ENCODE data around the gene NLGN1.

DNA sequence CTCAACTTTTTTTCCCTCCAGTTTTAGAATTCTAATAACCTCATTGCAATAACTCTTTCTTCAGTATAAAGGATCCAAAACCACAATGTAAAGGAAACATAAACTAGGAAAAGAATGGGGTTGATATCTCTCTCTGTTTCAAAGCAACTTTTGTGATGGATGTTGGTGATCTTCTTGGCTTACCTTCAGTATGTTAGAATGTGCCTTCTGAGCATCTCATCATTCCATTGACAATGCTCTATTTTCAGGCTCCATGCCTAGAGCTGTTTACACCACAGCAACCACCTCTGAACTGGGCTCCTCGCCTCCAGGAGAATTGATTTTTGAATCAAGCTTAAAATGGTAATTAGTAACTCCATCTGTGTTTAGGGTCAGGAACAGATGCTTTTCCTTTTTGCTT, 6.6 kb downstream of the NLGN1 start:
- TF ChIP-seq, protein P1, sequence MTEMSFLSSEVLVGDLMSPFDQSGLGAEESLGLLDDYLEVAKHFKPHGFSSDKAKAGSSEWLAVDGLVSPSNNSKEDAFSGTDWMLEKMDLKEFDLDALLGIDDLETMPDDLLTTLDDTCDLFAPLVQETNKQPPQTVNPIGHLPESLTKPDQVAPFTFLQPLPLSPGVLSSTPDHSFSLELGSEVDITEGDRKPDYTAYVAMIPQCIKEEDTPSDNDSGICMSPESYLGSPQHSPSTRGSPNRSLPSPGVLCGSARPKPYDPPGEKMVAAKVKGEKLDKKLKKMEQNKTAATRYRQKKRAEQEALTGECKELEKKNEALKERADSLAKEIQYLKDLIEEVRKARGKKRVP (CRISPR knock-in tag; IDR thresholded peaks at IDR 0.05): no peak
- TF ChIP-seq, protein P2, sequence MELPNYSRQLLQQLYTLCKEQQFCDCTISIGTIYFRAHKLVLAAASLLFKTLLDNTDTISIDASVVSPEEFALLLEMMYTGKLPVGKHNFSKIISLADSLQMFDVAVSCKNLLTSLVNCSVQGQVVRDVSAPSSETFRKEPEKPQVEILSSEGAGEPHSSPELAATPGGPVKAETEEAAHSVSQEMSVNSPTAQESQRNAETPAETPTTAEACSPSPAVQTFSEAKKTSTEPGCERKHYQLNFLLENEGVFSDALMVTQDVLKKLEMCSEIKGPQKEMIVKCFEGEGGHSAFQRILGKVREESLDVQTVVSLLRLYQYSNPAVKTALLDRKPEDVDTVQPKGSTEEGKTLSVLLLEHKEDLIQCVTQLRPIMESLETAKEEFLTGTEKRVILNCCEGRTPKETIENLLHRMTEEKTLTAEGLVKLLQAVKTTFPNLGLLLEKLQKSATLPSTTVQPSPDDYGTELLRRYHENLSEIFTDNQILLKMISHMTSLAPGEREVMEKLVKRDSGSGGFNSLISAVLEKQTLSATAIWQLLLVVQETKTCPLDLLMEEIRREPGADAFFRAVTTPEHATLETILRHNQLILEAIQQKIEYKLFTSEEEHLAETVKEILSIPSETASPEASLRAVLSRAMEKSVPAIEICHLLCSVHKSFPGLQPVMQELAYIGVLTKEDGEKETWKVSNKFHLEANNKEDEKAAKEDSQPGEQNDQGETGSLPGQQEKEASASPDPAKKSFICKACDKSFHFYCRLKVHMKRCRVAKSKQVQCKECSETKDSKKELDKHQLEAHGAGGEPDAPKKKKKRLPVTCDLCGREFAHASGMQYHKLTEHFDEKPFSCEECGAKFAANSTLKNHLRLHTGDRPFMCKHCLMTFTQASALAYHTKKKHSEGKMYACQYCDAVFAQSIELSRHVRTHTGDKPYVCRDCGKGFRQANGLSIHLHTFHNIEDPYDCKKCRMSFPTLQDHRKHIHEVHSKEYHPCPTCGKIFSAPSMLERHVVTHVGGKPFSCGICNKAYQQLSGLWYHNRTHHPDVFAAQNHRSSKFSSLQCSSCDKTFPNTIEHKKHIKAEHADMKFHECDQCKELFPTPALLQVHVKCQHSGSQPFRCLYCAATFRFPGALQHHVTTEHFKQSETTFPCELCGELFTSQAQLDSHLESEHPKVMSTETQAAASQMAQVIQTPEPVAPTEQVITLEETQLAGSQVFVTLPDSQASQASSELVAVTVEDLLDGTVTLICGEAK (IDR thresholded peaks at IDR 0.05): no peak
- TF ChIP-seq, protein P2 (CRISPR knock-in tag; IDR thresholded peaks at IDR 0.05): no peak
- TF ChIP-seq, protein P3, sequence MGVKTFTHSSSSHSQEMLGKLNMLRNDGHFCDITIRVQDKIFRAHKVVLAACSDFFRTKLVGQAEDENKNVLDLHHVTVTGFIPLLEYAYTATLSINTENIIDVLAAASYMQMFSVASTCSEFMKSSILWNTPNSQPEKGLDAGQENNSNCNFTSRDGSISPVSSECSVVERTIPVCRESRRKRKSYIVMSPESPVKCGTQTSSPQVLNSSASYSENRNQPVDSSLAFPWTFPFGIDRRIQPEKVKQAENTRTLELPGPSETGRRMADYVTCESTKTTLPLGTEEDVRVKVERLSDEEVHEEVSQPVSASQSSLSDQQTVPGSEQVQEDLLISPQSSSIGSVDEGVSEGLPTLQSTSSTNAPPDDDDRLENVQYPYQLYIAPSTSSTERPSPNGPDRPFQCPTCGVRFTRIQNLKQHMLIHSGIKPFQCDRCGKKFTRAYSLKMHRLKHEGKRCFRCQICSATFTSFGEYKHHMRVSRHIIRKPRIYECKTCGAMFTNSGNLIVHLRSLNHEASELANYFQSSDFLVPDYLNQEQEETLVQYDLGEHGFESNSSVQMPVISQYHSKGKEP (CRISPR knock-in tag; IDR thresholded peaks at IDR 0.05): no peak
- TF ChIP-seq CTCF (CRISPR knock-in tag; IDR thresholded peaks at IDR 0.05): no peak
- TF ChIP-seq ZFP36 (IDR thresholded peaks at IDR 0.05; ENCODE audit: borderline replicate concordance, low read depth, low read length, partially characterized antibody): no peak
- no peak for TF ChIP-seq MZF1 (CRISPR knock-in tag; IDR thresholded peaks at IDR 0.05; ENCODE audit: borderline replicate concordance)
- TF ChIP-seq, protein P4, sequence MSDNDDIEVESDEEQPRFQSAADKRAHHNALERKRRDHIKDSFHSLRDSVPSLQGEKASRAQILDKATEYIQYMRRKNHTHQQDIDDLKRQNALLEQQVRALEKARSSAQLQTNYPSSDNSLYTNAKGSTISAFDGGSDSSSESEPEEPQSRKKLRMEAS (IDR thresholded peaks at IDR 0.05): no peak
